SK-N-SH treated with all-trans-retinoic acid at 6 μM for 48 hours (cell line): Measurements from ENCODE around the gene TPK1.

Source experiments
- ATAC-seq: fragments of 200-7000 bp; cut with Tn5 transposase; 3 replicates; pipeline ENCODE4 v1.9.1; 2020; ENCODE audit warnings: mild to moderate bottlenecking, moderate library complexity
- ARNTL ChIP-seq: fragments of 450-650 bp; formaldehyde crosslinking; IDR thresholded peaks from 2 replicates; pipeline ENCODE4 v1.5.0; 2020; ENCODE audit warnings: low read depth, mild to moderate bottlenecking, moderate library complexity, borderline replicate concordance
- BACH2 ChIP-seq: fragments of 250-450 bp; sonication (Bioruptor Pico); IDR thresholded peaks from 2 replicates; pipeline ENCODE4 v1.9.0; 2021; ENCODE audit warnings: mild to moderate bottlenecking, borderline replicate concordance
- CREB5 ChIP-seq: fragments of 250-450 bp; sonication (Bioruptor Pico); IDR thresholded peaks from 2 replicates; pipeline ENCODE4 v1.5.1; 2020; ENCODE audit warnings: low read depth, mild to moderate bottlenecking, moderate library complexity
- CSDC2 ChIP-seq: fragments of 250-450 bp; sonication (Bioruptor Pico); IDR thresholded peaks from 2 replicates; pipeline ENCODE4 v1.5.0; 2020; ENCODE audit warnings: mild to moderate bottlenecking, moderate library complexity
- ESRRG ChIP-seq: fragments of 250-450 bp; sonication (Bioruptor Pico); IDR thresholded peaks from 2 replicates; pipeline ENCODE4 v1.6.1; 2021; ENCODE audit warnings: mild to moderate bottlenecking
- GLIS3 ChIP-seq: fragments of 250-450 bp; sonication (Bioruptor Pico); IDR thresholded peaks from 2 replicates; pipeline ENCODE4 v1.5.0; 2020; ENCODE audit warnings: mild to moderate bottlenecking, moderate library complexity
- ISL1 ChIP-seq: fragments of 250-450 bp; sonication (Bioruptor Pico); IDR thresholded peaks from 2 replicates; pipeline ENCODE4 v2.1.2; 2022; ENCODE audit warnings: mild to moderate bottlenecking, moderate library complexity
- OSR1 ChIP-seq: fragments of 250-450 bp; sonication (Bioruptor Pico); IDR thresholded peaks from 2 replicates; pipeline ENCODE4 v1.8.0; 2022; ENCODE audit warnings: moderate library complexity, mild to moderate bottlenecking, inconsistent platforms
- POU6F1 ChIP-seq: fragments of 250-450 bp; sonication (Bioruptor Pico); IDR thresholded peaks from 2 replicates; pipeline ENCODE4 v1.8.0; 2021; ENCODE audit warnings: low read depth, mild to moderate bottlenecking, moderate library complexity, borderline replicate concordance
- PPARA ChIP-seq: fragments of 250-450 bp; sonication (Bioruptor Pico); IDR thresholded peaks from 2 replicates; pipeline ENCODE4 v1.5.0; 2020; ENCODE audit warnings: mild to moderate bottlenecking, borderline replicate concordance
- RARB ChIP-seq: fragments of 250-450 bp; sonication (Bioruptor Pico); IDR thresholded peaks from 2 replicates; pipeline ENCODE4 v1.8.0; 2021; ENCODE audit warnings: mild to moderate bottlenecking, moderate library complexity
- SNAI2 ChIP-seq: fragments of 250-450 bp; sonication (Bioruptor Pico); IDR thresholded peaks from 2 replicates; pipeline ENCODE4 v1.5.0; 2020; ENCODE audit warnings: mild to moderate bottlenecking, moderate library complexity
- TCF4 ChIP-seq: fragments of 250-450 bp; sonication (Bioruptor Pico); IDR thresholded peaks from 2 replicates; pipeline ENCODE4 v1.8.0; 2021; ENCODE audit warnings: mild to moderate bottlenecking, moderate library complexity, borderline replicate concordance
- TOX ChIP-seq: fragments of 250-450 bp; sonication (Bioruptor Pico); IDR thresholded peaks from 2 replicates; pipeline ENCODE4 v1.8.0; 2021; ENCODE audit warnings: mild to moderate bottlenecking, moderate library complexity, borderline replicate concordance
- TSHZ2 ChIP-seq: fragments of 250-450 bp; sonication (Bioruptor Pico); IDR thresholded peaks from 2 replicates; pipeline ENCODE4 v1.5.0; 2020; ENCODE audit warnings: mild to moderate bottlenecking, moderate library complexity
- ZC3H10 ChIP-seq: fragments of 250-450 bp; sonication (Bioruptor Pico); IDR thresholded peaks from 2 replicates; pipeline ENCODE4 v1.5.1; 2021; ENCODE audit warnings: mild to moderate bottlenecking, moderate library complexity
- ZFP3 ChIP-seq: fragments of 250-450 bp; sonication (Bioruptor Pico); IDR thresholded peaks from 2 replicates; pipeline ENCODE4 v1.5.0; 2020; ENCODE audit warnings: mild to moderate bottlenecking, moderate library complexity
- ZFP30 ChIP-seq: fragments of 450-650 bp; formaldehyde crosslinking; IDR thresholded peaks from 2 replicates; pipeline ENCODE4 v1.5.0; 2022; ENCODE audit warnings: mild to moderate bottlenecking, moderate library complexity
- ZNF565 ChIP-seq: fragments of 450-650 bp; formaldehyde crosslinking; conservative IDR thresholded peaks from 2 replicates; pipeline ENCODE4 v1.5.0; 2020; ENCODE audit warnings: low read depth, mild to moderate bottlenecking, moderate library complexity
- ZNF70 ChIP-seq: fragments of 450-650 bp; formaldehyde crosslinking; IDR thresholded peaks from 2 replicates; pipeline ENCODE4 v1.5.0; 2020; ENCODE audit warnings: mild to moderate bottlenecking, moderate library complexity
- ZNF8 ChIP-seq: fragments of 450-650 bp; formaldehyde crosslinking; IDR thresholded peaks from 2 replicates; pipeline ENCODE4 v1.5.0; 2020; ENCODE audit warnings: mild to moderate bottlenecking, moderate library complexity
- TF ChIP-seq, protein P1 (sequence below): fragments of 250-450 bp; sonication (Bioruptor Pico); IDR thresholded peaks from 2 replicates; pipeline ENCODE4 v1.5.1; 2021; ENCODE audit warnings: mild to moderate bottlenecking, moderate library complexity

TPK1 gene

GRCh38 chr7:144529269-144529926 is 306.5 kb downstream of the TPK1 start (continued):
- TF ChIP-seq CSDC2 (no peak), TOX (no peak), ZNF565 (no peak), OSR1 (no peak), ESRRG (CRISPR knock-in tag) (no peak)

DNA sequence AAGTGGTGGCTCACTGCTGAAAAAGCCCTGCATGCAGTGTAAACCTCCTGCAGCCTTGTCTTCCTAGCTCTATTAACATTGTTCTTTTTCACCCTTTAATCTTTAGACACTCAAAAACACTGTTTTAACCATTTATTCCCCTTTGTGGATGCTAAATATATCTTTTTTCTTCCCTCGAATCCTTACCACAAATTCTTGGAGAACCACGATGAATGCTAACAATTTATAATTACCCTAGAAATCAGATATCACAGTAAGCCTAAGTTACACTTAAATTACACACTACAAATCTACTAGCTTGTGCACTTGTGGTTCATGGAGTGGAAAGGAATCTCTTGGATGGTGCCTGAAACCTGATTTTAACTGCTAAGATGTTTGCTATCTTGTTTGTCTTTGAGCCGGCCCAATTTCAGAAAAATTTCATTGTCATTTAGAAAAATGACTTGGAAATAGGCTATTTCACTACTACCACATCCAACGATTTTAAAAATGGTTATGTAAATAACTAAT is 307.3 kb downstream of the TPK1 start:
- no peak for ATAC-seq

GRCh38 chr7:144527051-144527471 is 308.8 kb downstream of the TPK1 start:
- TF ChIP-seq ARNTL (CRISPR knock-in tag) = no peak
- TF ChIP-seq TOX = no peak
- TF ChIP-seq ESRRG (CRISPR knock-in tag) = no peak
- no peak for TF ChIP-seq BACH2 (CRISPR knock-in tag)
- TF ChIP-seq OSR1 = no peak
- TF ChIP-seq ISL1 (CRISPR knock-in tag) = no peak
- no peak for TF ChIP-seq ZNF70 (CRISPR knock-in tag)
- TF ChIP-seq PPARA (CRISPR knock-in tag) = no peak
- no peak for TF ChIP-seq CSDC2
- no peak for TF ChIP-seq CREB5 (CRISPR knock-in tag)
- TF ChIP-seq TSHZ2 (CRISPR knock-in tag) = no peak
- no peak for TF ChIP-seq ZNF8 (CRISPR knock-in tag)
- no peak for TF ChIP-seq TCF4 (CRISPR knock-in tag)
- TF ChIP-seq ZFP30 (CRISPR knock-in tag) = no peak
- no peak for TF ChIP-seq SNAI2
- no peak for TF ChIP-seq POU6F1 (CRISPR knock-in tag)

More for the DNA sequence above, 307.3 kb downstream of the TPK1 start:
- TF ChIP-seq TOX (no peak), ZC3H10 (CRISPR knock-in tag) (no peak), POU6F1 (CRISPR knock-in tag) (no peak), TCF4 (CRISPR knock-in tag) (no peak), ZFP3 (CRISPR knock-in tag) (no peak), ZFP30 (CRISPR knock-in tag) (no peak), SNAI2 (no peak), RARB (CRISPR knock-in tag) (no peak), GLIS3 (CRISPR knock-in tag) (no peak), CSDC2 (no peak), PPARA (CRISPR knock-in tag) (no peak), ZNF565 (no peak), ZNF70 (CRISPR knock-in tag) (no peak), ESRRG (CRISPR knock-in tag) (no peak)
- TF ChIP-seq, protein P1, sequence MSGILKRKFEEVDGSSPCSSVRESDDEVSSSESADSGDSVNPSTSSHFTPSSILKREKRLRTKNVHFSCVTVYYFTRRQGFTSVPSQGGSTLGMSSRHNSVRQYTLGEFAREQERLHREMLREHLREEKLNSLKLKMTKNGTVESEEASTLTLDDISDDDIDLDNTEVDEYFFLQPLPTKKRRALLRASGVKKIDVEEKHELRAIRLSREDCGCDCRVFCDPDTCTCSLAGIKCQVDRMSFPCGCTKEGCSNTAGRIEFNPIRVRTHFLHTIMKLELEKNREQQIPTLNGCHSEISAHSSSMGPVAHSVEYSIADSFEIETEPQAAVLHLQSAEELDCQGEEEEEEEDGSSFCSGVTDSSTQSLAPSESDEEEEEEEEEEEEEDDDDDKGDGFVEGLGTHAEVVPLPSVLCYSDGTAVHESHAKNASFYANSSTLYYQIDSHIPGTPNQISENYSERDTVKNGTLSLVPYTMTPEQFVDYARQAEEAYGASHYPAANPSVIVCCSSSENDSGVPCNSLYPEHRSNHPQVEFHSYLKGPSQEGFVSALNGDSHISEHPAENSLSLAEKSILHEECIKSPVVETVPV (CRISPR knock-in tag) = no peak

More at GRCh38 chr7:144527051-144527471, 308.8 kb downstream of the TPK1 start:
- ATAC-seq = no peak
